ENCODE measurements around the gene OLFM2.
"Not testable (repeated sequence)": the region's sequence is repeated elsewhere in the genome, so short reads cannot be mapped to it uniquely, and the experiment has no call there.

OLFM2 gene

DNA sequence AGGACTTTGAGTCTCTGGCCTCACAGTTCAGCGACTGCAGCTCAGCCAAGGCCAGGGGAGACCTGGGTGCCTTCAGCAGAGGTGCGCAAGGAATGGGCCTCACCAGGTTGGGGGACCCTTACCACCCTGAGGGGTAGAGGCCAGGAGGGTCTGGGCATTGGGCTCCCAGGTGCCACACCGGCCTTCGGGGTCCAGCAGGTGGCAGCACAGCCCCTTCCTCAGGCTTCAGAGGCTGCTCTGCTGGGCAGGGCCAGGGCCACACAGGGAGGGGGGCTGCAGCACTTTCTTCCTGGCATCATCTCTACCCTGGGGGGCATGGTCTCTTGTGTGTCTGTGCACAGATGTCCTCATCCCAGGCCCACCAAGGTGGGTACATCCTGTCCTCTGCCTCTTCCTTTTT lies 88.3 kb downstream of the OLFM2 start:
- no peak for DNase-seq (ENCODE audit: low read depth, low spot score)
- H3K4me3 ChIP-seq (ENCODE audit: low read length), result no peak overlapping the region

DNA sequence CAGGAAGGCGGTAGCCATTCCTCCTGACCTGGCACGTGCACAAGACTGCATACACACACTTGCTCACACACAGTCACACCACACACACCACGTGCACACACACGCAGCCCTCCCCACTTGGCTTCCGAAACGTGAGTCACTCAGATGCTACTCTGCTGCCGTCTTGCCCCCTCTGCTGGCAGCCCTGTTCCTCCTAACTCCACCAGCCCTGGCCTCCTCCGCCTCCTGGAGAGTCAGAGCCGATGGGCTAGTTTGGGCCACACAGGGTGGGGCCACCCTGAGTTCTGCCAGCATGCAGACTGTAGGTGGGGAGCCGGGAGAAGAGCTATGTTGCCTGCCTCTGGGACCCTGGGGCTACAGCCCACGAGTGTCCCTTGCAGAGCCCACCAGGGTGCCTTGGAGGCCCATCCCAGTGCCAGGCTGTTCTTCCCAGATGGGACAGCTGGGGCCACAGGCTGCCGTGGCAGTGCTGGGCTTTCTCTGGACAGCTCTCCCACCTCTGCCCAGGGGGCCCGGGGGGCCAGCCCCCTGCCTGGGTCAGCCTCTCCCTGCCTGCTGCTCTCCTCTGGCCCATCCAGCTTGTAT lies 89.1 kb downstream of the OLFM2 start:
- no peak for DNase-seq (ENCODE audit: low read depth, low spot score)
- no peak overlapping the region for H3K4me3 ChIP-seq (ENCODE audit: low read length)

DNA sequence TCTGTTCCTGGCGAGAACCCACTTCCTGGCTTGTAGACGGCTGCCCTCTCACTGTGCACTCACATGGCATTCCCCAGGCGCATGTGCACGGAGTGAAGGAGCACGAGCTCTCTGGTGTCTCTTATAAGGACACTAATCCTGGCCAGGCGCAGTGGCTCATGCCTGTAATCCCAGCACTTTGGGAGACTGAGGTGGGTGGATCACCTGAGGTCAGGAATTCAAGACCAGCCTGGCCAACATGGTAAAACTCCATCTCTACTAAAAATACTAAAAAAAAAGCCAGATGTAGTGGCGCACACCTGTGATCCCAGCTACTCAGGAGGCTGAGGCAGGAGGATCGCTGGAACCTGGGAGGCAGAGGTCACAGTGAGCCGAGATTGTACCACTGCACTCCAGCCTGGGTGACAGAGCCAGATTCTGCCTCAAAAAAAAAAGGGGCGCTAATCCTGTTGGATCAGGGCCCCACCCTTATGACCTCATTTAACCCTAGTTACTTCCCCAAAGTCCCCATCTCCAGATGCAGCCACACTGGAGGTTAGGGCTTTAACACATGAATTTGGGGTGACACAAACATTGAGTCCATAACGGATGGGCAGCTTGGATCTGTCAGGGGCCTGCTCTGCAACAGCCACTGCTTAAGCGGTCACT lies 92.6 kb downstream of the OLFM2 start:
- H3K4me3 ChIP-seq (ENCODE audit: low read length); DNase-seq (ENCODE audit: low read depth, low spot score): not testable (repeated sequence)

DNA sequence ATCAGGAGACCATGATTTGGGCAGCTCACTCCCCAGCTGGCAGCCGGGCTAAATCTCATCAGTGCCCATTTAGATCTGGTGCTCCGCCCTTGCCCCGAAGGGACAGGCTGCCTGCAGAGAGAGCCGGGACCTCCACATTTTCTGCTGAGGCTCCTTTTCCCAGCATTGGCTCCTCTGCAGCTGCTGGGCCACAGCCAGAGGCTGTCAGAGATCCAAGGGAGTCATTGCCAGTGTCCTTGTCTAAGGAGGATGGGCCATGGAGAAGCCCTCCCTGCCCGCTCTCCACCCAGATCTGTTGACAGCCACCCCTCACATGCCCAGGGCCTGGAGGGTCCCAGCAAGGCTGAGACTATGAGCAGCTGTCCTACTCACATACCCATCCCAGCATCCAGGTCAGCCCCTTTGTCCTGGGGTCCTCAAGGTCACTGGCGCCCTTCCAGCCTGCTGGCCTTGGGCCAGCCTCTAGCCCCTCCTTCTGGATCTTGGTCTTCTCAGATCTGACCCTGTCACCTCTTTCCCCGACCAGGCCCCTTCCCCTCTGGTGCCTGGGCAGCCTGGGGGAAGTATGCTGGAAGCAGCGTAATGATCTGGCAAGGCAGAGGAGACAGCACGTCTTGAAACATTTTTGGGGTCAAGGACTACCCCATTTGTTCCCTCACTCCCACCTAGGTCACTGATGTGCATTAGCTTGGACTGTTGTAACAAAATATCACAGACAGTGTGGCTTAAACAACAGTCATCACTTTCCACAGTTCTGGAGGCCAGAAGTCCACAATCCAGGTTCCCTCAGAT lies 93.3 kb downstream of the OLFM2 start:
- DNase-seq (ENCODE audit: low read depth, low spot score), result no peak

DNA sequence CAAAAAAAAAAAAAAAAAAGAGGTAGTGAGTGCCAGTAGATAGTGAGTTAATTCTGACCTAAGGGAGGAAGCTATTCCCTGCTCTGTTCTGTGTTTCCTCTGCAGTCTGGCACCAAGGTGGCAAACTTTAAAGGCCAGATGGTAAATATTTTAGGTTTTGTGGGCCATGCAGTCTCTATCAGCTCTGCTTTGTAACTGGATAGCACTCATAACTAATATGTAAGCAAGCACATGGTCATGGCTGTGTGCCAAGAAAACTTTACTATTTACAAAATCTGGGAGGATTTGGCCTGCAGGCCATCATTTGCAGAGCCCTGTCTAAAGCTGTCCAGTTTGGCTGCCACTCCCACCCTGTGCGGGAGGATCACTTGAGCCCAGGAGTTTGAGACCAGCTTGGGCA lies 96.9 kb downstream of the OLFM2 start:
- no peak for DNase-seq (ENCODE audit: low read depth, low spot score)
- no peak overlapping the region for H3K4me3 ChIP-seq (ENCODE audit: low read length)

More for the DNA sequence above, 93.3 kb downstream of the OLFM2 start:
- no peak overlapping the region for H3K4me3 ChIP-seq (ENCODE audit: low read length)

DNA sequence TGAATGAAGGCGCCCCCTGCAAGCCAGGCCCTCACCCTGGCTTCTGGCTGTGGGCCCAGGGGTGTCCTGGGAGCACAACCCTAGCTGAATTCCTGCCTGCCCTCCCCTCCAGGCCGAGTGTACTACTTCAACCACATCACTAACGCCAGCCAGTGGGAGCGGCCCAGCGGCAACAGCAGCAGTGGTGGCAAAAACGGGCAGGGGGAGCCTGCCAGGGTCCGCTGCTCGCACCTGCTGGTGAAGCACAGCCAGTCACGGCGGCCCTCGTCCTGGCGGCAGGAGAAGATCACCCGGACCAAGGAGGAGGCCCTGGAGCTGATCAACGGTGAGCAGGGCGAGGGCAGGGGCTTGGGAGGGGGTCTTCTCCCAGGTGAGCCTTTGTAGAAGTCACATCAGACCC lies 98.0 kb downstream of the OLFM2 start:
- no peak for DNase-seq (ENCODE audit: low read depth, low spot score)
- no peak overlapping the region for H3K4me3 ChIP-seq (ENCODE audit: low read length)

DNA sequence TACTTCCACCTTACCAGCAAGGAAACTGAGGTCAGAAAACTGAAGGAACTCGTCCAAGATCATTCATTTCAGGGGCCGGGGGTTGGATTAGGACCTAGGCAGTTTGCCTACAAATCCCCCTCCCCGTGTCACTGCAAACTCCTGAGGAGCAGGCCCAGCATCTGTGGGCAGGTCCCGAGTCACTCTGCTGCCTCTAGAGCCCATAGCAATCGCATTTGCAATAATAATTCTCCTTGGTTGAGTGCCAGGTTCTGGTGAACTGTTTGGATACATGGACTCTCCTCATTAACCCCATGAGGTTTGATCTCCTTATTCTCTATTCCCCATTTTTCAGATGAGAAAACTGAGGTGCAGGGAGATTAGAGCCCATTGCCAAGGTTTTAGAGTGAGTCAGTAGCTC lies 100.3 kb downstream of the OLFM2 start:
- H3K4me3 ChIP-seq (ENCODE audit: low read length), result peak overlapping the region; percentile 71
- DNase-seq (ENCODE audit: low read depth, low spot score), result no peak

DNA sequence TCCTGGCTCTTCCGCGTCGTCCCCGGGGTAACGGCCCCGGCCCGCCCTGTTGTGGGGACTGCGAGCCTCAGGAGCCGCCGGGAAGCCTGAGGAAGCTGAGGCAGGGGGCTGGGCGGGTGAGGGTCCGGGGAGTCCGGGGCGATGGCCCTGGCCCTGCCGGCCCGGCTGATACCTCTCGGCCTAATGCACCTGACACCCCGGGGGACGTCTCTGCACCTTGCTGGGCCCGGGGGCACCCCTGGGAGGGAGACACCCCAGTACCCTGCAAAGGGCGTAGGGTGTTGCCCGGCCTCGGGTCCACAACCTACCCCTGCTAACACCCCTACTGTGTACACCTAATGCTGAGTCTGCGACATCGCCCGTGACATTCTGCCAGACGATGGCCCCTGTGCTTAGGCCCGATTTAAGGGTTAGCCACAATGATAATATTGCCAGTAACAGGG lies 100.8 kb downstream of the OLFM2 start:
- DNase-seq (ENCODE audit: low read depth, low spot score), result no peak

DNA sequence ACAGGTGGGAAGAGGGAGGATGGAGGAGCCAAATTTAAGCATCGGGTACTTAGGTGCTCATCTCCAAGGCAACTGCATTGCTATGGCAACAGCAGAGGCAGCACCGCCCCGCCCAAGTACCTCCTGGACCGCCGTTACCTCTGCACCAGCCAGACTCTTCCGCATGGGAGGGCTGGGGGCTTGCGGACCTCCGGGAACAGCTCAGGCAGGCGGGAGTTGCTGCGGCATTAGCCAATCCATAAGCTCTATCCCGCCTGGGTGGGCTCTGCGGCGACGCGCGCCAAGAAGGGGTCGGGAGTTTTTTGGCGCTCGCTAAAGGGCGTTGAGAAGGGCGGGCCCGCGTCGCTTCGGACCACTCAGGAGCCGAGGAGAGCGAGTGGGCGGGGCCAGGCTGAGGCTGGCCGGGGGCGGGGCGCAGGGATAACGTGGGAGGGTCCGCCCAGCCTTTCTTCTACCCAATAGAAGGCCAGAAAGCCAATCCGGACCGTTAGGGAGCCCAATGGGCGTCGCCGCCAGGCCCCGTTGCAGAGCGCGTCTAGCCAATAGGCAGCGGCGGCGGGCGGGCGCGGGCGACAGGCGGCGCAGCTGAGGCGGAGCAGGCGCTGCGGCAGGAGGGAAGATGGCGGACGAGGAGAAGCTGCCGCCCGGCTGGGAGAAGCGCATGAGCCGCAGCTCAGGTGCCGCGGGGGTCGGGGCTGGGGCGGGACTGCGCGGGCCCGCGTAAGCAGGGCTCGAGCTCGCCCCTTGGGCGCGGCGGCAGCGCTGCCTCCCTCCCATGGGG lies 101.4 kb downstream of the OLFM2 start, which contains the start of gene PIN1:
TSS of gene PIN1 (plus strand) at position 593 of the 781 bp plus-strand sequence. CDS start at position 620, 27 bp downstream.
- peak; percentile 98 for DNase-seq (ENCODE audit: low read depth, low spot score)
- peak within 1 kb of the TSS; percentile 71 for H3K4me3 ChIP-seq (ENCODE audit: low read length)

More for the DNA sequence above, 100.8 kb downstream of the OLFM2 start:
- peak overlapping the region; percentile 71 for H3K4me3 ChIP-seq (ENCODE audit: low read length)

DNA sequence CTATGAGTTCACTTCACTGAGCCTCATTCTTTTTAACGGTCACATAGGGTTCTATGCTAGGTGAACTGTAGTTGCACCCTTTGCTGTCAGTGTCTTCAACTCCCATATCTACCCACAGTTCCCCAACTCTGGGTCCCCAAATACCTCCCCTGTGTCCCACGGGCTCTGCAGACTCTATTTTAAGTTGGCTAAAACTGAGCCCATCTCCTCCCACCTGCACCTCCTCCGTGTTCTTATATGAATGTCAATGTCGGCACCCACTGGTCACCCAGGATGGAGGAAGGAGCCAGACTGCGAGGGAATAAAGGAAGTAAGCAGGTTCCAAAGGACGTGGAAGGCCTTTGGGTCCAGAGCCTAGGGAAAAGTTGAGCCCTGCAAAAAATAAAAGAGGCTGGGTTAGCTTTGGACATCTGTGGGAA lies 102.0 kb downstream of the OLFM2 start:
- H3K4me3 ChIP-seq (ENCODE audit: low read length), result peak overlapping the region; percentile 61
- no peak for DNase-seq (ENCODE audit: low read depth, low spot score)

DNA sequence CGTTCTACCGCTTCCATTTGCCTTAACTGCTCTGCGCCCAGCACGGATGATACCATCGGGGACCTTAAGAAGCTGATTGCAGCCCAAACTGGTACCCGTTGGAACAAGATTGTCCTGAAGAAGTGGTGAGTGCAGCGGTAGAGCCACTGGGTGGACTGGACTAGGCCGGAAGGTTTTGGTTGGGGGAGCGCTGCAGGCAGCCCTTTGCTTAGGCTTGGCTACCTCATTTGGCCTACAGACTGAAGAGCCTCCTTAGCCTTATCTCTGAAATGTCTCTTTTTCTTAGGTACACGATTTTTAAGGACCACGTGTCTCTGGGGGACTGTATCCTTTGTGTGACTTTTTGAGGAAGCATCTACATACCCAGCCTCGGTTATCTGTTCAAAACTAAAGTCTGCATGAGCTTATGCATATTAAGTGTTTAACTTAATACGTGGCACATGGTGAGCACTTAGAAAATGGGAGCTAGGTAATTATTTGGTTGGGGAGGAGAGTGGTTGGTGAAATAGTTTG lies 107.7 kb downstream of the OLFM2 start:
- no peak for DNase-seq (ENCODE audit: low read depth, low spot score)
- H3K4me3 ChIP-seq (ENCODE audit: low read length), result peak overlapping the region; percentile 97

DNA sequence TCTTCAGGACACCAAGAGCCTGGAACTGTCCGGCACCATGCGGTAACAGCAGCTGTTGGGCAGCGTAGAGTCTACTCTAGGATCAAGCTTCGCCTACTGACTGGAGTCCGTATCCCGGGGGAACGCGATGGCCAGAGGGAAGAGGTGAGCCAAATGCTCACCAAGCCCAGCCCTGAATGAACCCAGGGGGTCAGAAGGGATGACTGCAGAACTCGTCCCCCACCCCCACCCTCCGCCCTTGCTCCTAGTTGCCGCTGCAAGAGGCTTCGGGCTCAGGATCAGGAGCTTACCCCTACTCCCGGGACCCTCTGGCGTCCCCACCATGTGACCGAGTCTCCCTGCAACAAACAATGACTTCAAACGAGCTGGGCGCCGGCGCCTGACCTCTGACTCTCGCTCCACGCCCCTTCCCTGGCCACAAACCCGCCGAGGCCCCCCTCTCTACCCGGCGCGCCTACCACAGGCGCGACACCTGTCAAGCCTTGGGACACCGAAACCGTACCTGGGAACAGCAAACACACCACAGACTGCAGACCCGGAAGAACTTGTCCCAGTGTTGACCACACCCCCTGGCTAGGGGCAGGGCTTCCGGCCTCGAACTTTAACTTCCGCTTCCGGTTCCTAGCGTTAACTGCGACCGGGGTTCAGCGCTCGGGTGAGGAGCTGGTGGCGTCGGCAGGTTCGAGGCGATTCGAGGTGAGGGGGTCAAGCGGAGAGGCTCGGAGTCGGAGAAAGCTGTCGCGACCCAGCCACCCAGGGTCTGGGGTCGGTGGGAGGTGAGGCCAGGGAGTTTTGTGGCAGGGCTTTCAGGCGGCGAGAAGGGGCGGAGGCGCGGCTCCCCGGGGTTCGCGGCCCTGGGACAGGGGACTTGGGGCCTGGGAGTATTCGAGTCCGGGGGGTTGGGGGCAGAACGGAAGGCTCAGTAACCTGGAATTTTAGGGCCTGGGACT lies 108.8 kb downstream of the OLFM2 start, which contains the start of gene UBL5:
TSS of gene UBL5 (plus strand) at position 630 of the 950 bp plus-strand sequence. CDS start 420 bp downstream, outside the sequence.
- peak; percentile 90 for DNase-seq (ENCODE audit: low read depth, low spot score)
- peak within 1 kb of the TSS; percentile 97 for H3K4me3 ChIP-seq (ENCODE audit: low read length)

DNA sequence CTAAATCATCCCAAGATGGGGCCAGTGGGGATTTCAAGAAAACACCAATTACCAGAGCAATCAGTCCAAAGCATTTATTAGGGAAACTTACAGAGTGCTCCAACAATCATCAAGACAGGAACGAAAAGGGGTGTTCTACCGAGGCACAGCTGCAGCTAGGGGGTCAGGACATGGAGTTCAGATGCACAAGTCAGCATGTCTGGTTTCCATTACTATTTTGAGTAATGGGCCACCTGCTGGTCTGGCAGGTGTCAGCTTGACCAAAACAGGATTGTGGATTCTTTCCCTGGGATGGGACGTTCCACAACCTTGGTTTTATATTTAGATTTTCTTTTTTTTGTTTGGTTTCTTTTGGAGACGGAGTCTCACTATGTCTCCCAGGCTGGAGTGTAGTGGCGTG lies 112.5 kb downstream of the OLFM2 start:
- no peak overlapping the region for H3K4me3 ChIP-seq (ENCODE audit: low read length)
- DNase-seq (ENCODE audit: low read depth, low spot score), result no peak

DNA sequence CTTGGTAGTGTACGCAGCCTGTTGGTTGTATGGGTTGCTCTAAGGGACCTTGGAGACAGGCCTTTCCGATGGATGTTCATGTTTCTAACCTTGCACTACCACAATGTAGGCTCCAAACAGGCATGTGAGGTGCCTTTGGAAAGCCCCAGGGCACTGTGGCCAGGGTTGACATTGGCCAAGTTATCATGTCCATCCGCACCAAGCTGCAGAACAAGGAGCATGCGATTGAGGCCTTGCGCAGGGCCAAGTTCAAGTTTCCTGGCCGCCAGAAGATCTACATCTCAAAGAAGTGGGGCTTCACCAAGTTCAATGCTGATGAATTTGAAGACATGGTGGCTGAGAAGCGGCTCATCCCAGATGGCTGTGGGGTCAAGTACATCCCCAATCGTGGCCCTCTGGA lies 116.3 kb downstream of the OLFM2 start:
- peak overlapping the region; percentile 60 for H3K4me3 ChIP-seq (ENCODE audit: low read length)
- not testable (repeated sequence) for DNase-seq (ENCODE audit: low read depth, low spot score)

DNA sequence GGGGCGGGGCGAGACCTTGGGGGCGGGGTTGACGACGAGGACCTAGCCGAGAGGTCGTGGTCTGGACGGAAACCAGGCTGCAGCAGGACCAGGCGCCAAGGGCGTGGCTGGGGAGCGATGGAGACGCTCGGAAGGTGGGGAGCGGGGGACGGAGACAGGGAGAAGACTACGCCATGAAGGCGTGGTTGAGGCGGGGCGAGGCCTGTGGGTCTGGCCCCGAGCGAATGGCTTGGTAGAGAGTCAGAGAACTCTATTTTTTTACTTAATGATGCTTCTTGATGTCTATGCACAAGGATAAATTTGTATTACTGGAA lies 116.8 kb downstream of the OLFM2 start:
- H3K4me3 ChIP-seq (ENCODE audit: low read length), result peak overlapping the region; percentile 60

DNA sequence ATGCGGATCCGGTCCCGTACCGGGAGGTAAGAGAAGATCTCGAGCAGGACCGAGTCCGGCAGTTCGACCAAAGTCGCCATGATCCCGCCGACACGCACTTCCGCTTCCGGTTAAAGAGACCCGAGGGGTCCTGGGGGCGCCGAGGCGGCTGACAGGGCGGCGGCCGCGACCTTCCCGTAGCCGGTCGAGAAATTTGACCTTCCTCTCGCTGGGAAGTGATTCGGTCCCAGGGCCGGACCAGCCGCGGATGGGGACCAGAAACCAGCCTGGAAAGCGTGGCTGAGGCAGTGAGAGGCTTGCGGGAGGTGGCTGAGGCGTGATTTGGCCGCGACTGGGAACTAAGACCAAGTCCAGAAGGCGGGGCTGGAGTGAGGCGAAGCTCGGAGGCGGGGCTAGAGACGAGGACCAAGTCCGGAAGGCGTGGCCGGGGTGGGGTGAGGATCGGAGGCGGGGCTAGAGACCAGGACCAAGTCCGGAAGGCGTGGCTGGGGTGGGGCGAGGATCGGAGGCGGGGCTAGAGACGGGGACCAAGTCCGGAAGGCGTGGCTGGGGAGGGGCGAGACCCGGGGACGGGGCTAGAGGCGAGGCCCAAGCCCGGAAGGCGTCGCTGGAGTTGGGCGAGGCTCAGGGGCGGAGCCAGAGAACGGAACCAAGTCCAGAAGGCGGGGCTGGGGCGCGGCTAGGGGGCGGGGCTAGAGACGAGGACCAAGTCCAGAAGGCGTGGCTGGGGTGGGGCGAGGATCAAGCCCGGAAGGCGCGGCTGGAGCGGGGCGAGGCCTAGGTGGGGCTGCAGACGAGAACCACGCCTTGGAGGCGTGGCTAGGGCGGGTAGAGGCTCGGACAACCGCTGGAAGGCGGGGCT lies 117.3 kb downstream of the OLFM2 start, which contains the start of gene FBXL12:
TSS of gene FBXL12 (minus strand) at position 346 of the 862 bp plus-strand sequence. CDS start at position 80, 266 bp downstream.
- peak within 1 kb of the TSS; percentile 88 for H3K4me3 ChIP-seq (ENCODE audit: low read length)
- DNase-seq (ENCODE audit: low read depth, low spot score), result peak; percentile 98

More for the DNA sequence above, 116.8 kb downstream of the OLFM2 start:
- no peak for DNase-seq (ENCODE audit: low read depth, low spot score)

DNA sequence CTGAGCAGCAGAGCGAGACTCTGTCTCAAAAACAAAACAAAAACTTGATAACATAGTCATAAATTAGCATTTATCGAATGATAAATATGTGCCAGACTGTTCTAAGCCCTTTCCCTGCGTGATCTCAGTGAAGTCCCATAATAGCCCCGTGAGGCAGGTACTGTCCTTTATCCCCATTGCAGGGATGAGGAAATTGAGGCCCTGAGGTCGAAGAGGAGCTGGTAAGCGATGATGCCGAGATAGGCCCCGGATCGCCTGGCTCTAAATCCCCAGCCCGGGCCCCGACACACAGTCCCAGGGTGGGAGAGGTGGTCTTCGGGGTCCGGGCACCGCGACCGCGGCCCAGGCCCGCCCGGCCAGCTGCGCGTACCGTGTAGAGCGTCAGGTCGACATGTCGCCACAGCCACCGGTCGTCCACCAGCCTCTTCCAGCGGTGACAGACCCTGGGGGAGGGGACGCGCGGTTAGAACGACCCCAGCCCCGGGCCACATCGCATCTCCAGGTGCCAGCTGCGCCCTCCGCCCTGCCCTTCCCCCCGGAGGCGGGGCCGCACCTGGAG lies 118.1 kb downstream of the OLFM2 start:
- DNase-seq (ENCODE audit: low read depth, low spot score), result no peak
- peak overlapping the region; percentile 88 for H3K4me3 ChIP-seq (ENCODE audit: low read length)
